GM18508 (cell line): ENCODE measurements around the gene IFFO2.

Source experiments
- ATAC-seq: cut with Tn5 transposase; IDR thresholded peaks from one replicate; pipeline ENCODE4 v1.9.1; 2021; ENCODE audit warnings: moderate number of reproducible peaks; ENCODE audit not compliant: insufficient read depth, unreplicated experiment

Gene IFFO2

GRCh38 chr1:18861590-18861989 is 94.9 kb downstream of the IFFO2 start:
- no peak for ATAC-seq

- ATAC-seq = no peak
Observed at GRCh38 chr1:18861082-18861481, 95.4 kb downstream of the IFFO2 start.

- ATAC-seq = no peak
Observed at GRCh38 chr1:18859560-18859959, 96.9 kb downstream of the IFFO2 start, which contains the start of gene TAS1R2. TSS of gene TAS1R2 (minus strand) at chr1:18859660. CDS start at chr1:18859660, 0 bp downstream.

- no peak for ATAC-seq
Observed at GRCh38 chr1:18858070-18858688, 98.3 kb downstream of the IFFO2 start.

- no peak for ATAC-seq
Observed at GRCh38 chr1:18856435-18856834, 100.0 kb downstream of the IFFO2 start.

GRCh38 chr1:18855573-18855972 is 100.9 kb downstream of the IFFO2 start:
- ATAC-seq = no peak

- ATAC-seq = no peak
Observed at GRCh38 chr1:18854331-18855025, 102.0 kb downstream of the IFFO2 start.
